Measurements from ENCODE around the gene OR2H2. TPM values are rescaled to one million over a fixed set of nuclear protein-coding genes. Genes with fewer than 3 reads are reported as not detected.

Gene OR2H2
- total RNA-seq, 1 donor from 2014 or later = not detected

DNA sequence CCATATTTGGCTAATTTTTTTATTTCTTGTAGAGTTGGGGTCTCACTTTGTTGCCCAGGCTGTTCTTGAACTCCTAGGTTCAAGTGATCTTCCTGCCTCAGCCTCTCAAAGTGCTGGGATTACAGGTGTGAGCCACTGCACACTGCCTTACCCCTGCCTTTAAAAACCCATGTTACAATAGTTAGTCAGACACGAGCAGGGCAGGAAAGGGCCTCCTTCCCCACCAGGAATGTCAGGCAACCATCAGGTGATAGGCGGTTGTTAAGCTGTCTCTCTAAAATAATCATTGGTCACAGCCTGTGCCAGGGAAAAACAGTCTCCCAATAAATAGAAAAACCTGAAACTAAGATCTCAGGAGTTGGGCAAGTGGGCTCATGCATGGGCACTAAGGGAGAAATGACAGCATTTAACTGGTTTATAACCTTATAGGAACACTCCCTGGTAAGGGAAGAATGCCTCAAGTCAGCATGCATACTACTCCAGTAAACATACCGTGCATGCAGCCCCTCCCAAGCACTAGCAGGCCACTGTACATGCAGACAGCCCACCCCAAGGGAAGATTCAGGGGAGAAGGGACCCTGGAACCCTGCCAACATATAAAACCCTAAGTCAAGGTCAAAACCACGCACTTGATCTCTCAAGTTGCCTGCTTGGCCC, 8.4 kb downstream of the OR2H2 start:
- H3K27me3 ChIP-seq (ENCODE audit: control insufficient read depth, insufficient read depth, low read length) = no peaks in the 10 kb centered on the region
- no peak for TF ChIP-seq CTCF (IDR thresholded peaks at IDR 0.05; ENCODE audit: insufficient read depth, low read length, severe bottlenecking)
- H3K36me3 ChIP-seq (ENCODE audit: control insufficient read depth, insufficient read depth, low read length) = no peaks in the 10 kb centered on the region
- H3K4me3 ChIP-seq (ENCODE audit: low read depth, low read length) = no peak overlapping the region
- FAIRE-seq (no peak), DNase-seq (ENCODE audit: low read depth) (no peak)

DNA sequence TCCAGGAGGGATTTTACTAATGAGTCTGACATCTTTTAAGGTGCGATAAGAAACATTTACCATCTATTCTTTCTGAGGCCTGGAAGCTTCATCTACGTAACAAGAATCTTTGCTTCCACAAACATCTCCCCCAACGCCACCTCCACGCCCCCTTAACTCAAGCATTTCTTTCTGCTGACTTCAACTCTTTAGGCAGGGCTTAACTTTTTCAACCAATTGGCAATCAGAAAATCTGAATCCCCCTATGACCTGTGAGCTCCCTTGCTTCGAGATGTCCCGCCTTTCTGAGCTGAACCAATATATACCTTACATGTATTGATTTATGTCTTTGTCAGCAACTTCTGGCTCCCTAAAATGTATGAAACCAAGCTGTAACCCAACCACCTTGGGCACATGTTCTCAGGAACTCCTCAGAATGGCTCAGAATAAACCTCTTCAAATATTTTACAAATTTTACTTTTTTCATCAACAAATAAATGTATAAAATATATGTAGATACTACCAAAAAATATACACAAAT, 11.5 kb downstream of the OR2H2 start:
- FAIRE-seq = no peak
- Histone ChIP-seq H3K4me3 (ENCODE audit: low read depth, low read length) (no peak overlapping the region), H3K27me3 (ENCODE audit: control insufficient read depth, insufficient read depth, low read length) (no peaks in the 10 kb centered on the region), H3K36me3 (ENCODE audit: control insufficient read depth, insufficient read depth, low read length) (no peaks in the 10 kb centered on the region)
- TF ChIP-seq CTCF (IDR thresholded peaks at IDR 0.05; ENCODE audit: insufficient read depth, low read length, severe bottlenecking) = no peak
- DNase-seq (ENCODE audit: low read depth) = no peak

GRCh38 chr6:29597184-29597583, 12.3 kb downstream of the OR2H2 start:
- no peaks in the 10 kb centered on the region for H3K27me3 ChIP-seq (ENCODE audit: control insufficient read depth, insufficient read depth, low read length)
- FAIRE-seq = no peak
- no peak for DNase-seq (ENCODE audit: low read depth)
- no peak for TF ChIP-seq CTCF (IDR thresholded peaks at IDR 0.05; ENCODE audit: insufficient read depth, low read length, severe bottlenecking)
- no peaks in the 10 kb centered on the region for H3K36me3 ChIP-seq (ENCODE audit: control insufficient read depth, insufficient read depth, low read length)
- H3K4me3 ChIP-seq (ENCODE audit: low read depth, low read length) = no peak overlapping the region

DNA sequence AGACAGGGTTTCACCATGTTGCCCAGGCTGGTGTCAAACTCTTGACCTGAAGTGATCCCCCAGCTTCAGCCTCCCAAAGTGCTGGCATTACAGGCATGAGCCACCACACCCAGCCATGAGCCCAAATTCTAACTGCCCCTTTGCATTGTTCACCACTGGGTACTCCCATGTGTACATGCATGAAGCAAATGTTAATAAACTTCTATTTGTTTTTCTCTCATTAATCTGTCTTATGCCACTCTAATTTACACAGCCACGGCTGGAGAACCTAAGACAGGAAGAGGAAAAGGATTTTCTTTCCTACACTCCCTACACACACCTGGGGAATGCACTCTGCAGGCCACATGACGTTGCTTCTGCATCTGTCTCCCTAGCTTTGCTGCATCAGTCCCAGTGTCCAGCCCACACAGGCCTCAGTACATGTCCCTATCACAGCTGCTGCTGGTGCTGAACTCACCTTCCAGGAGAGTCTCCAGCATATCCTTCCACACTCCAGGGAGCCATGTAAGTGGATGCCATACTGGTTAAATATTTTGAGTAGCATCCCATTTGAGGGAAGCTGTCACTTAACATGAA, 13.3 kb downstream of the OR2H2 start:
- Histone ChIP-seq H3K36me3 (ENCODE audit: control insufficient read depth, insufficient read depth, low read length) (peaks cover 2% of the 10 kb centered on the region), H3K27me3 (ENCODE audit: control insufficient read depth, insufficient read depth, low read length) (no peaks in the 10 kb centered on the region), H3K4me3 (ENCODE audit: low read depth, low read length) (no peak overlapping the region)
- FAIRE-seq (peak; percentile 23), DNase-seq (ENCODE audit: low read depth) (no peak)
- no peak for TF ChIP-seq CTCF (IDR thresholded peaks at IDR 0.05; ENCODE audit: insufficient read depth, low read length, severe bottlenecking)

GRCh38 chr6:29602564-29603361, 17.8 kb downstream of the OR2H2 start:
- TF ChIP-seq CTCF (IDR thresholded peaks at IDR 0.05; ENCODE audit: insufficient read depth, low read length, severe bottlenecking) = no peak
- FAIRE-seq (peak; percentile 43), DNase-seq (ENCODE audit: low read depth) (no peak)
- peaks cover 4% of the 10 kb centered on the region for H3K36me3 ChIP-seq (ENCODE audit: control insufficient read depth, insufficient read depth, low read length)
- H3K4me3 ChIP-seq (ENCODE audit: low read depth, low read length) = no peak overlapping the region
- H3K27me3 ChIP-seq (ENCODE audit: control insufficient read depth, insufficient read depth, low read length) = no peaks in the 10 kb centered on the region

All from bronchial epithelial cell (primary cell).